HuH-7 (cell line): ENCODE measurements around the gene NGF.

Experiments used
- DNase-seq: peaks from one replicate; pipeline ENCODE4 v3.0.0; 2011; ENCODE audit warnings: low spot score

The NGF gene

GRCh38 chr1:115336741-115337140, 1.3 kb downstream of the NGF start:
- no peak for DNase-seq

DNA sequence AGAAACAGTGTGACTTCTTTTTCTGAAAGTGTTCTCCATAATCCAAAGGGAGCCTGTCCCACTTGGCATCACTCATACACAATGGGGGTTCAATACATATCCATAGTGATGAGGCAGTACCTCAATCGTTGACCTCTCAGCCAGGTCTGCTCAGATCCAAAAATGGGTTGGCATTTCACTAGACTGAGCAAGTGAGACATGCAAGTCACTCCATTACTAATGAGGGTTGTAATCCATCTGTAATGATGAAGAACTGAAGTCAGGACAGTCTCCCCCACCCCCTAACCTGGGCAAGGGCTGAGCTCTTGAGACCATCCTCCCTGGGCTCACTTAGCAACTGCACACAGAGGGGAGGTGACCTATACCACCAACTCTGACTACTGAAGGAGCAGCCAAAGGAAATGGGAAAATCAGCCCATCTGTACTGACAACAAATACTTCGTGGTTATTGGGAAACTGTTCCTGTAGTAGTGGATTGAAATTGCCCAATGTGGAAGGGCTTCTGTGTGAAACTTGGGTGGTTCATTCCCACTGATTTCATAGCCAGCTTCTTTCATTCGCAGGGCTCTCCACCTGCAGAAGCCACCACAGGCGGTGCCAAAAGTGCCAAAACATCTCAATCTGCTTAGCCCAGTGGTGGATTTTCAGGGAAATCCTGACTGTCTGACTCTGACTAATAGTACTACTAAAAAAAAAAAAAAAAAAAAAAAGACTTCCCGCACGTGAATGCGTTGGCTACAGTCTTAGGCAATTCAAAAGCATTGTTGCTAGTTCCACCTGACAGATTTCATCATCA, 5.0 kb downstream of the NGF start:
- no peak for DNase-seq

GRCh38 chr1:115331558-115332331, 6.3 kb downstream of the NGF start:
- no peak for DNase-seq

GRCh38 chr1:115330480-115331013, 7.5 kb downstream of the NGF start:
- DNase-seq = no peak

GRCh38 chr1:115329965-115330364, 8.1 kb downstream of the NGF start:
- no peak for DNase-seq

GRCh38 chr1:115327270-115327669, 10.8 kb downstream of the NGF start:
- no peak for DNase-seq

DNA sequence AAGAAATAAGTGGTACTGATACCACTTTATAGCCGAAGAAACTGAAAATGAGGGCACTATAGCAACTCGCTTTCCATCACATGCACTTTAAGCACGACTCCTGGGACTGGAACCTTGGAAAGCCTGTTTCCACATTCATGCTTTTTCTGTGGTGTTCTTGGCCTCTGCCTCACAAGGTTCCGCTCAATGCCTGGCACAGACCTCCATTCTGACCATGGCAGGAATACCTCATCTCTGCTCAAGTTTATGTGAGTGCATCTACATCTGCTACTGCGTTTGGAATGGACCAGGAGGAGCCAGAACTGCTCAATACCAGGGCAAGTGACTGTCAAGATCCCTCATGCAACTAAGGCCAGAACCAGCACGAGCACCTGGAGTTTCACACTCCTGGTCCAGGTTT, 11.6 kb downstream of the NGF start:
- no peak for DNase-seq

DNA sequence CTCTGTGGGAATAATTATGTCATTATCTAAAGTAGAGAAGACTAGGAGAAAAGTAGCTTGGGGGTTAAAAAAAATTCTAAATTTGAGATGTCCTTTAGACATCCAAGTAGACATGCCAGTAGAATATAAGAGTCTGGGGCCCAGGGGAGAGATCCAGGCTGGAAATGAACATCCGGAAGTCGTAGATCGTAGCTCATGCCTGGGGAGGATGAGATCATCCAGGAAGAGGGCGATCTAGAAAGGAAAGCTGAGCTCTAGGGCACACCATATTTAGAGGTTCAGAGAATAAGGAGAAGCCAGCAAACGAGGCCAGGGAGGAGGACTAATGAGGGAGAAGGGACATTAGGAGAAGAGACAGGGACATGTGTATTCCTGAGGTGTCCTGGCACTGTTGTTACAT, 12.2 kb downstream of the NGF start:
- DNase-seq = no peak

GRCh38 chr1:115324649-115325420, 13.2 kb downstream of the NGF start:
- DNase-seq = no peak

DNA sequence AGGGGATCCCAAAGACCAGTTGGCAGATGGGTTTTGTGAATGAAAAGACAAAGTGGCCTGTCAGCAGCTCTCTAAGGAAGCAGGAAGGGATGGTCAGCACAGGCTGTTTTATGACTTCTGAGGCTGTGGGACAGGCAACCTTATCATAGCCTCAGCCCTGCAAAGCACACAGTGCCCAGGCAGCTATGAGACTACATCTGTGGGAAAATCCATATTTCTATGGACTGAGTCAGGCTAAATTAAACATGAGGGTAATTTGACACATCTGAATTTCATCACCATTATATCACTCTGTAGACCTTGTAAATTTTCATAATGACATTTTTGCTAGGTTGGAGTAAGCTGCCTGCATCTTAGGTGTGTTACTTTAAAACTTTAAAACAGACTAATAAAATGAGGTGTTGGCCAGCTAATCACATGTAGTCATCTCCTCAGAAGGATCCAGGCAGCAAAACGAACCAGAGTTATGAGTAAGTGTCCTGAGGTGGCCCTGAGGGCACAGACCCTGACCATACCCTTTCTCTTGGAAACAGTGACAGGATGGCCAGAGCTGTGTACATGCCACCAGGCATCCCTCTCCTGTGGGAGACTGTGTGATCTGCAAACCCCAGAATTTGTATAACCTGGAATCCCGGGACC, 14.6 kb downstream of the NGF start:
- no peak for DNase-seq

- no peak for DNase-seq
These were observed 15.4 kb downstream of the NGF start for GRCh38 chr1:115322631-115323030.

DNA sequence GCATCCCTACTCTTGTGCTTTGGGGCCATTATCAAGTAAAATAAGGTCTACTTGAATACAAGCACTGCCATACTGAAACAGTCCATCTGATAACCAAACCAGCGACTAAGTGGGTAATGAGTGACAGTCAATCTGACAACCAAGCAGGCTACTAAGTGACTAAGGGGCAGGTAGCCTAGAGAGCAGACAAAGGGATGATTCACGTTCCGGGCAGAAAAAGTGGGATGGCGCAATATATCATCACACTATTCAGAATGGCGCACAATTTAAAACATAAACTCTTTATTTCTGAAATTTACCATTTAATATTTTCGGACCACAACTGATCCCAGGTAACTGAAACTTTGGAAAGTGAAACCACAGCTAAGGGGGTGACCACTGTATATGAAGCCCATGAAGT, 17.7 kb downstream of the NGF start:
- DNase-seq = no peak

DNA sequence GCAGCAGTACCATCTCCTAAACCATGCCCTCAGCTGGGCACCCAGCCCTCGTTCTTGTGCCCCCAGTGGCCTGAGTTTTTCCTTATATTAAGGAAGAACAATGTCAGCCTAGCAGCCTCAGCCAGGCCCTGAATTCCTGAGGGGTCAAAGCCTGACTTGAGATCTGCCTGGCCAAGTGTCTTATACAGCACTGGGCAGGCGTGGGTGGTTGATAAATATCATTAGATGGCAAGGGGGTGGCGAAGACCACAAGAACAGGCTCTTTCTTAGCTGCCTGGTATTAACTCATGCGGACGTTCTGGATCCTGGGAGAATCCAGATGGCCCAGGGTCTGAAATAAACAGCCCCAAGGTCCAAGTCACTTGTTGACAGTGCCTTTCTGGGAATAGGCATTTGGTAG, 18.3 kb downstream of the NGF start:
- DNase-seq = no peak

DNA sequence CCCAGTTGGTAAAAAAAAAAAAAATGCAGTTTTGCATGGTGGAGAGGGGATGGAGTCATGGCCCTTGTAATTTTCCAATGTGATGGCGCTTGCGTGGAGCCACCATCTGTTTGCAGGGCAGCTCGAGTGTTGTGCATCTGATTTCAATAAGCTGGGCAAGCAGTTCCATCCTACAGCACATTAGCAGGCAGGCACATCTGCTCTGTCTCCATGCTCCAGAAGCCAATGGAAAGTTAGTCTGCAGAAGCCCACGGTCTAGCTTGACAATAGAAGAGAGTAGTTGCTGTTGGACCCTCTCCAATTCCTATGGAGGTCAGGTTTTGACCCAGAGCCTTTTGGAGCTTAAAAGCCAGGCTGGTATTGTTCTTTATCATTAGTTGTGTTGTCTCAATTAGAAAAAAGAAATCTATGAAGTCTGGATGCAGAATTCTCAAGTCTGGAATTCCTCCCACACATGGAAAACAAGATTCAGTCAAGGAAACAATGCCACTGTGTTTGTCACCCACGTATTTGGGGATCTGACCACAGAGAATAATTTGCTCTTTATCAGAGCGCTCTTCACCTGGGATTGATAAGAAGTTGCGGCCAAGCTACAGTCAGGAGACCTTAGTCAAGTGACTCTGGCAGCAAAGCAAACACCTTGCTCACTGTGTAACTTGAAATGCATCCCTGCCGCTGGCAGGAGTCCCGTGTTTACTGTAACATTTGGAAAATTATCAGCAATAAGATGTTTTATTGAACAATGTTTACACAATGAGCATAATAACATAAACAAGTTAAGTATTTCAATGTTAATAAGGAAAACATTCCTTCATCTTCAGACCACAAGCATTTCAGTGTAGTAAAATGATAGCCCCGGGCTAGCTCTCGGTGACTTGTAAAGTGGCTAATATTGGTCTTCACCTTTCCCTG, 20.7 kb downstream of the NGF start:
- no peak for DNase-seq

- DNase-seq = no peak
These were observed 23.3 kb downstream of the NGF start for GRCh38 chr1:115314765-115315164.

GRCh38 chr1:115314092-115314491, 24.0 kb downstream of the NGF start:
- no peak for DNase-seq

- no peak for DNase-seq
These were observed 24.9 kb downstream of the NGF start for GRCh38 chr1:115313182-115313581.

DNA sequence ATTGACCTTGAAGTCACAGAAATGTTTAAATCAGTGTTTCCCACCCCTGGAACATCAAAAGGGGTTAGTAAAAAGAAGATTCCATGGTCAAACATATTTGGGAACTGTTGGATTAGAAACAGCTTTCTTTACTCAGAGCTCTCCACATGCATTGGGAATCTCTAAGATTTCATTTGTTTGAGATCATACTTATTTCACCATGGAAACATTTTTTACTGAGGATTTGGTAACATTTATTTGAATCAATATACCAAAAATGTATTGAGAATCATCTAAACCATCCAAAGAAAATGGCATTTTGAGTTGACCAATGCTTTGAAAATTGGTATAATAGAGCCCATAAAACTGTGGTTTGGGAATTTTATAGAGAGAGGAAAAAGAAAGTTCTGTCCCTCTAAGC, 25.3 kb downstream of the NGF start:
- no peak for DNase-seq

DNA sequence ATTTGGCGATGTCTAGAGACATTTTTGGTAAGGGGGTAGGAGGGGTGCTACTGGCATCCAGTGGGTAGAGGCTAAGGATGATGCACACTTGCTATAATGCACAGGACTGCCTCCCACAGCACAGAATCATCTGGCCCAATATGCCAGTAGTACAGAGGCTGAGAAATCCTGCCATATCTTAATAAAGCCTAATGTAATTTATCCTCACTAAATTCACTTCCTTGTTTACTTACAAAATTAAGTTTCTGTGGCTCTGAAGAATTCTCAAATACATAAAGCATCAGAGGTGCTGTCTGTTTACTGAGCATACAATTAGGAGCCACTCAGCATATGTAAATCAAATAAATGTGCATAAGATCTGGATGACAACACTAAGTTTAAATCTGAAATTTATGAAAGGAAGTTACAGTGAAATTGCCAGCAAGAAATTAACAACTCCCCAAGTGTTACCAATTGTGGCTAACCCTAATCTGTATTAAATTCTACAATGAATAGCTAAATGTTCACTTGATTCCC, 26.5 kb downstream of the NGF start:
- no peak for DNase-seq

- no peak for DNase-seq
These were observed 27.2 kb downstream of the NGF start for GRCh38 chr1:115310581-115311473.
